HepG2 (cell line): Measurements from ENCODE around the gene DCLK1. TPM values are rescaled to one million over a fixed set of nuclear protein-coding genes. Genes with fewer than 3 reads are reported as not detected.

Source experiments
- ATAC-seq: fragments of 200-7000 bp; cut with Tn5 transposase; 3 replicates; pipeline ENCODE4 v1.9.1; 2020; ENCODE audit warnings: mild to moderate bottlenecking, moderate library complexity
- BruUV-seq: library from RNA; stranded (reverse); fragments of 400-500 nt; replicated peaks from 2 replicates; lab custom pipeline; 2021; lab: Mats Ljungman, UMichigan
- CTCF ChIA-PET: fragments of 300-600 bp; formaldehyde crosslinking; extraction: SDS; loops from one replicate; lab custom pipeline; 2021; ENCODE audit warnings: low total read pairs, inconsistent platforms, low intra/inter-chr PET ratio; lab: Yijun Ruan, JAX
- POLR2A ChIA-PET: fragments of 350-600 bp; sonication (Branson Sonifier 250); formaldehyde crosslinking; loops from one replicate; lab custom pipeline; 2020; ENCODE audit warnings: antibody characterized with exemption, inconsistent platforms; lab: Yijun Ruan, JAX
- DNase-seq: peaks from one replicate; pipeline ENCODE4 v3.0.0-alpha.2; 2015; ENCODE audit warnings: low spot score
- FAIRE-seq: peaks from 3 replicates; lab custom pipeline; 2011; peaks lifted over from hg19 to GRCh38; lab: Jason Lieb, UNC
- H2AFZ ChIP-seq: one replicate; pipeline ENCODE4 v1.6.1; 2011; ENCODE audit warnings: low read length, inconsistent platforms
- H3K27ac ChIP-seq: fragments of 300-600 bp; 3 replicates; pipeline ENCODE4 v1.8.0; 2011; ENCODE audit warnings: mixed run types, mild to moderate bottlenecking, mixed read lengths, low read length, inconsistent platforms; ENCODE audit not compliant: insufficient read depth; ENCODE audit errors: extremely low read length
- H3K27me3 ChIP-seq, 2 experiments: fragments of 200-600 bp in 1 of 2; 2 replicates in 1 of 2; 3 replicates in 1 of 2; pipeline versions ENCODE4 v1.6.0 to v1.8.0; 2011; ENCODE audit warnings: low read length in 2 of 2, mild to moderate bottlenecking in 2 of 2, moderate library complexity in 2 of 2, inconsistent platforms in 1 of 2; ENCODE audit not compliant: insufficient read depth in 2 of 2, control insufficient read depth in 1 of 2
- H3K36me3 ChIP-seq, 2 experiments: fragments of 200-600 bp in 1 of 2; replicated peaks in 1 of 2; 2 replicates in 1 of 2; 3 replicates in 1 of 2; pipeline versions ENCODE4 v1.5.1 to v1.8.0; 2011; ENCODE audit warnings: low read length in 2 of 2, inconsistent platforms in 1 of 2; ENCODE audit not compliant: insufficient read depth in 2 of 2, control insufficient read depth in 1 of 2
- H3K4me1 ChIP-seq: 2 replicates; pipeline ENCODE4 v1.5.1; 2012; ENCODE audit warnings: low read length, inconsistent platforms; ENCODE audit not compliant: insufficient read depth
- H3K4me2 ChIP-seq: 2 replicates; pipeline ENCODE4 v1.6.0; 2011; ENCODE audit warnings: low read depth, low read length, inconsistent platforms
- H3K4me3 ChIP-seq, 3 experiments: fragments of 200-600 bp in 1 of 3; sonication (generic), shearing (Covaris generic) in 1 of 3; replicated peaks in 1 of 3; 2 replicates each; pipeline ENCODE4 v1.5.1; 2011 to 2016; ENCODE audit warnings: low read length in 3 of 3, inconsistent platforms in 2 of 3, low read depth in 2 of 3, mild to moderate bottlenecking in 2 of 3, control low read depth in 1 of 3, mixed read lengths in 1 of 3; ENCODE audit not compliant: insufficient read depth in 1 of 3
- H3K79me2 ChIP-seq: one replicate; pipeline ENCODE4 v1.6.1; 2011; ENCODE audit warnings: low read length, inconsistent platforms; ENCODE audit not compliant: insufficient read depth
- H3K9ac ChIP-seq: 2 replicates; pipeline ENCODE4 v1.6.0; 2011; ENCODE audit warnings: mild to moderate bottlenecking, low read depth, low read length, inconsistent platforms; ENCODE audit not compliant: insufficient read depth
- H3K9me3 ChIP-seq: 2 replicates; pipeline ENCODE4 v1.5.1; 2012; ENCODE audit warnings: mild to moderate bottlenecking, low read length
- H4K20me1 ChIP-seq: 2 replicates; pipeline ENCODE4 v1.6.0; 2011; ENCODE audit warnings: inconsistent platforms, mild to moderate bottlenecking, low read length, moderate library complexity; ENCODE audit not compliant: insufficient read depth
- CBFB ChIP-seq: sonication (generic); formaldehyde crosslinking; IDR thresholded peaks from 2 replicates; pipeline ENCODE4 v1.4.0; 2020; ENCODE audit warnings: missing genetic modification reagents
- CREB1 ChIP-seq, 2 experiments: fragments of 450-650 bp in 1 of 2; IDR thresholded peaks; 2 replicates each; pipeline ENCODE4 v1.6.1; 2016 to 2017; ENCODE audit warnings: control low read depth in 1 of 2, mild to moderate bottlenecking in 1 of 2, missing compliant biosample characterization in 1 of 2, missing genetic modification characterization in 1 of 2
- EED ChIP-seq: sonication (generic); formaldehyde crosslinking; IDR thresholded peaks from 2 replicates; pipeline ENCODE4 v1.5.0; 2020; ENCODE audit warnings: mild to moderate bottlenecking, missing genetic modification reagents
- FOXP1 ChIP-seq, 2 experiments: fragments of 450-650 bp in 1 of 2; IDR thresholded peaks; 2 replicates each; pipeline ENCODE4 v1.6.1; 2017 to 2018; ENCODE audit warnings: antibody characterized with exemption in 1 of 2
- HINFP ChIP-seq: sonication (generic); formaldehyde crosslinking; IDR thresholded peaks from 2 replicates; pipeline ENCODE4 v1.4.0; 2020; ENCODE audit warnings: low read depth, mild to moderate bottlenecking, missing genetic modification reagents
- HNF1B ChIP-seq: sonication (generic); formaldehyde crosslinking; IDR thresholded peaks from 2 replicates; pipeline ENCODE4 v1.5.1; 2020; ENCODE audit warnings: mild to moderate bottlenecking, moderate library complexity, missing genetic modification reagents
- HOXA3 ChIP-seq: sonication (generic); formaldehyde crosslinking; IDR thresholded peaks from 2 replicates; pipeline ENCODE4 v1.5.0; 2020; ENCODE audit warnings: missing genetic modification reagents
- MYC ChIP-seq: sonication (generic); formaldehyde crosslinking; IDR thresholded peaks from 2 replicates; pipeline ENCODE4 v1.9.0; 2021; ENCODE audit warnings: missing genetic modification reagents, borderline replicate concordance
- ZBTB20 ChIP-seq: sonication (generic); formaldehyde crosslinking; IDR thresholded peaks from 2 replicates; pipeline ENCODE4 v1.8.1; 2023; ENCODE audit warnings: missing genetic modification reagents, low read depth, mild to moderate bottlenecking, borderline replicate concordance
- ZHX1 ChIP-seq: sonication (generic); formaldehyde crosslinking; IDR thresholded peaks from 2 replicates; pipeline ENCODE4 v1.8.1; 2022; ENCODE audit warnings: low read depth, mild to moderate bottlenecking, missing genetic modification reagents
- ZNF549 ChIP-seq: sonication (generic); formaldehyde crosslinking; IDR thresholded peaks from 2 replicates; pipeline ENCODE4 v1.5.0; 2020; ENCODE audit warnings: missing genetic modification reagents
- WGBS: methylation state at CpG from one replicate; pipeline ENCODE4 v1.1.6; 2017; ENCODE audit warnings: low lambda C conversion rate; 5-methylcytosine and 5-hydroxymethylcytosine counted together
- in situ Hi-C: cut with HindIII; loops from 2 replicates; pipeline ENCODE4 v1.10.0; 2017; ENCODE audit warnings: low pct_unique_long_range_greater_than_20kb; ENCODE audit not compliant: extremely low pct_ligation_motif_present
- intact Hi-C: fragments of 100-400 bp; cut with micrococcal nuclease; formaldehyde crosslinking; loops from one replicate; pipeline ENCODE4 v1.10.0; 2022; ENCODE audit not compliant: unreplicated experiment
- polyA plus RNA-seq, 8 experiments: library from polyadenylated mRNA; depleted of rRNA in 3 of 8; stranded (reverse) in 7 of 8; unstranded in 1 of 8; fragments of >200 nt; fragmentation: Illumina TruSeq in 4 of 8; extraction: Trizol in 4 of 8; gene quantifications; 2 replicates each; pipeline versions ENCODE4 v1.2.1 to v1.2.3, GENCODE V29; 2011 to 2016; ENCODE audit warnings: low read depth in 4 of 8, missing spikeins in 1 of 8, mixed read lengths in 1 of 8; ENCODE audit not compliant: insufficient read depth in 1 of 8
- total RNA-seq, 5 experiments: library from RNA; depleted of rRNA; stranded (reverse); fragments of >200 nt; fragmentation: Illumina TruSeq; extraction: Trizol; gene quantifications; 2 replicates each; pipeline ENCODE4 v1.2.3, GENCODE V29; 2016; ENCODE audit warnings: low read depth in 1 of 5

DCLK1 gene
- total and polyA plus RNA-seq, 2 of the 13 experiments (the other 11 are each of a cell fraction or from before 2014, with no cell fraction given), result not detected

GRCh38 chr13:35781036-35782000 lies 349.9 kb downstream of the DCLK1 start:
- Histone ChIP-seq H3K27ac (no peak overlapping the region), H3K4me2 (no peak overlapping the region), H3K79me2 (no peaks in the 10 kb centered on the region), H4K20me1 (no peaks in the 10 kb centered on the region), H3K27me3 (no peaks in the 10 kb centered on the region), H3K36me3 (no peaks in the 10 kb centered on the region), H3K4me3 (no peak overlapping the region), H3K9me3 (no peaks in the 10 kb centered on the region), H2AFZ (no peak overlapping the region), H3K4me1 (0 out of 2 replicates have a peak, but pooled peaks cover 5% of the 10 kb centered on the region), H3K9ac (no peak overlapping the region)
- no peak for TF ChIP-seq EED
- no peak for TF ChIP-seq ZHX1 (CRISPR knock-in tag)
- no peak for TF ChIP-seq HINFP (CRISPR knock-in tag)
- TF ChIP-seq CBFB (CRISPR knock-in tag), result no peak
- TF ChIP-seq HNF1B (CRISPR knock-in tag), result no peak
- TF ChIP-seq MYC (CRISPR knock-in tag), result no peak
- TF ChIP-seq HOXA3 (CRISPR knock-in tag), result no peak
- TF ChIP-seq ZNF549, result no peak
- TF ChIP-seq FOXP1 (IDR thresholded peaks at IDR 0.05), result no peak
- no peak for TF ChIP-seq FOXP1 (CRISPR knock-in tag; IDR thresholded peaks at IDR 0.05)
- TF ChIP-seq CREB1 (IDR thresholded peaks at IDR 0.05), result no peak
- TF ChIP-seq CREB1 (CRISPR knock-in tag; IDR thresholded peaks at IDR 0.05), result no peak
- TF ChIP-seq ZBTB20, result no peak
- 5% methylated on average over 7 of the region's 7 CpGs for WGBS
- in situ Hi-C loops (no loop called here), intact Hi-C loops (no loop called here)
- BruUV-seq, result no TSS peak
- FAIRE-seq (no peak), DNase-seq (no peak), ATAC-seq (no peak)
- POLR2A ChIA-PET, result no interaction called here
- CTCF ChIA-PET, result no interaction called here
